H9 (cell line): ENCODE results near the gene LMOD3. TPM values are rescaled to one million over a fixed set of nuclear protein-coding genes. Genes with fewer than 3 reads are reported as not detected.

Experiments
- DNase-seq: peaks from one replicate; pipeline ENCODE4 v3.0.0-alpha.2; 2017
- H2AFZ ChIP-seq: one replicate; pipeline ENCODE4 v1.6.1; 2013; ENCODE audit warnings: mild to moderate bottlenecking, low read length, control low read depth, moderate library complexity
- H2AK5ac ChIP-seq: 2 replicates; pipeline ENCODE4 v1.6.1; 2013; ENCODE audit warnings: low read length, control low read depth, mixed read lengths; ENCODE audit not compliant: insufficient read length
- H2BK120ac ChIP-seq: one replicate; pipeline ENCODE4 v1.6.1; 2013; ENCODE audit warnings: low read depth, mild to moderate bottlenecking, low read length, control low read depth, inconsistent platforms; ENCODE audit not compliant: poor library complexity, severe bottlenecking
- H2BK12ac ChIP-seq: 2 replicates; pipeline ENCODE4 v1.6.1; 2013; ENCODE audit warnings: low read length, control low read depth, mixed read lengths, low read depth; ENCODE audit not compliant: insufficient read length
- H2BK15ac ChIP-seq: 2 replicates; pipeline ENCODE4 v1.6.1; 2013; ENCODE audit warnings: low read depth, low read length, control low read depth
- H2BK20ac ChIP-seq: one replicate; pipeline ENCODE4 v1.6.1; 2013; ENCODE audit warnings: low read depth, mild to moderate bottlenecking, low read length, control low read depth, inconsistent platforms; ENCODE audit not compliant: poor library complexity, severe bottlenecking
- H2BK5ac ChIP-seq: 2 replicates; pipeline ENCODE4 v1.6.1; 2013; ENCODE audit warnings: low read length, control low read depth, mixed read lengths; ENCODE audit not compliant: insufficient read length
- H3K14ac ChIP-seq: 2 replicates; pipeline ENCODE4 v1.6.1; 2013; ENCODE audit warnings: low read length, control low read depth; ENCODE audit not compliant: insufficient read depth
- H3K18ac ChIP-seq: 2 replicates; pipeline ENCODE4 v1.6.1; 2013; ENCODE audit warnings: low read depth, mild to moderate bottlenecking, mixed read lengths, low read length, control low read depth; ENCODE audit not compliant: insufficient read length
- H3K23ac ChIP-seq: 2 replicates; pipeline ENCODE4 v1.6.1; 2013; ENCODE audit warnings: low read length, control low read depth, mixed read lengths, low read depth; ENCODE audit not compliant: insufficient read length
- H3K23me2 ChIP-seq: 2 replicates; pipeline ENCODE4 v1.6.1; 2013; ENCODE audit warnings: low read depth, mild to moderate bottlenecking, mixed read lengths, low read length, control low read depth; ENCODE audit not compliant: insufficient read length, poor library complexity, severe bottlenecking
- H3K27ac ChIP-seq: 2 replicates; pipeline ENCODE4 v1.5.1; 2013; ENCODE audit warnings: low read length, control low read depth, mixed read lengths, low read depth; ENCODE audit not compliant: insufficient read length
- H3K27me3 ChIP-seq: 2 replicates; pipeline ENCODE4 v1.6.1; 2013; ENCODE audit warnings: low read length, control low read depth, inconsistent platforms; ENCODE audit not compliant: insufficient read depth
- H3K4ac ChIP-seq: 2 replicates; pipeline ENCODE4 v1.6.1; 2013; ENCODE audit warnings: low read depth, mild to moderate bottlenecking, control low read depth, inconsistent platforms, low read length, moderate library complexity
- H3K4me1 ChIP-seq: 2 replicates; pipeline ENCODE4 v1.6.1; 2013; ENCODE audit warnings: low read length, control low read depth, inconsistent platforms; ENCODE audit not compliant: insufficient read depth
- H3K4me2 ChIP-seq: 2 replicates; pipeline ENCODE4 v1.6.1; 2013; ENCODE audit warnings: low read length, control low read depth, mixed read lengths; ENCODE audit not compliant: insufficient read length, insufficient read depth
- H3K56ac ChIP-seq: 2 replicates; pipeline ENCODE4 v1.6.1; 2013; ENCODE audit warnings: low read depth, mild to moderate bottlenecking, mixed read lengths, low read length, control low read depth; ENCODE audit not compliant: insufficient read length
- H3K79me1 ChIP-seq: 2 replicates; pipeline ENCODE4 v1.6.1; 2013; ENCODE audit warnings: low read depth, mild to moderate bottlenecking, moderate library complexity, low read length, control low read depth, inconsistent platforms; ENCODE audit not compliant: insufficient read depth, poor library complexity, severe bottlenecking
- H3K79me2 ChIP-seq: 2 replicates; pipeline ENCODE4 v1.6.1; 2013; ENCODE audit warnings: low read length, control low read depth, inconsistent platforms; ENCODE audit not compliant: insufficient read depth
- H3K9ac ChIP-seq: 2 replicates; pipeline ENCODE4 v1.6.1; 2013; ENCODE audit warnings: low read length, control low read depth, mixed read lengths; ENCODE audit not compliant: insufficient read length; ENCODE audit errors: extremely low read depth
- H3K9me3 ChIP-seq: one replicate; pipeline ENCODE4 v1.6.1; 2013; ENCODE audit warnings: low read depth, low read length, inconsistent platforms; ENCODE audit not compliant: control insufficient read depth
- H3T11ph ChIP-seq: one replicate; pipeline ENCODE4 v1.6.1; 2013; ENCODE audit warnings: mild to moderate bottlenecking, low read length, control low read depth, inconsistent platforms
- H4K20me1 ChIP-seq: one replicate; pipeline ENCODE4 v1.6.1; 2013; ENCODE audit not compliant: control insufficient read depth, insufficient read length, insufficient read depth
- H4K5ac ChIP-seq: 2 replicates; pipeline ENCODE4 v1.6.1; 2013; ENCODE audit warnings: low read depth, mild to moderate bottlenecking, mixed read lengths, low read length, control low read depth; ENCODE audit not compliant: insufficient read length
- H4K8ac ChIP-seq: replicated peaks from 2 replicates; pipeline ENCODE4 v1.6.1; 2013; ENCODE audit warnings: low read length, control low read depth, mixed read lengths, low read depth; ENCODE audit not compliant: insufficient read length
- H4K91ac ChIP-seq: 2 replicates; pipeline ENCODE4 v1.6.1; 2013; ENCODE audit warnings: low read depth, mild to moderate bottlenecking, moderate library complexity, mixed read lengths, low read length, control low read depth; ENCODE audit not compliant: insufficient read length
- H3K27ac Mint-ChIP-seq, 3 experiments: 2 replicates in 2 of 3; 3 replicates in 1 of 3; pipeline ENCODE4 v1.8.0; 2020 to 2021; ENCODE audit warnings: mixed read lengths in 3 of 3, mild to moderate bottlenecking in 1 of 3, moderate library complexity in 1 of 3
- H3K27me3 Mint-ChIP-seq: 2 replicates; pipeline ENCODE4 v1.8.0; 2021; ENCODE audit warnings: low read depth, mild to moderate bottlenecking, moderate library complexity, mixed read lengths
- H3K36me3 Mint-ChIP-seq, 3 experiments: 2 replicates in 2 of 3; 3 replicates in 1 of 3; pipeline ENCODE4 v1.8.0; 2020 to 2021; ENCODE audit warnings: low read depth in 3 of 3, mixed read lengths in 3 of 3; ENCODE audit not compliant: insufficient read depth in 1 of 3
- H3K4me1 Mint-ChIP-seq, 2 experiments: 2 replicates each; pipeline ENCODE4 v1.8.0; 2020; ENCODE audit warnings: mixed read lengths in 2 of 2
- H3K4me3 Mint-ChIP-seq, 2 experiments: 2 replicates in 1 of 2; 3 replicates in 1 of 2; pipeline ENCODE4 v1.8.0; 2020 to 2021; ENCODE audit warnings: mild to moderate bottlenecking in 2 of 2, mixed read lengths in 2 of 2, moderate library complexity in 1 of 2
- H3K9me3 Mint-ChIP-seq, 2 experiments: 2 replicates in 1 of 2; 3 replicates in 1 of 2; pipeline ENCODE4 v1.8.0; 2020; ENCODE audit warnings: mild to moderate bottlenecking in 2 of 2, mixed read lengths in 2 of 2, moderate library complexity in 1 of 2
- CTCF ChIP-seq: fragments of 200-600 bp; sonication (generic); conservative IDR thresholded peaks from 3 replicates; pipeline ENCODE4 v1.8.0; 2021; ENCODE audit warnings: antibody characterized with exemption, mild to moderate bottlenecking
- WGBS: extraction: QIAGEN DNeasy Blood & Tissue Kit; methylation state at CpG from one replicate; pipeline ENCODE4 v1.1.7; 2013; ENCODE audit warnings: missing lambda C conversion rate, low lambda C conversion rate, mixed read lengths; ENCODE audit not compliant: insufficient read length; ENCODE audit errors: extremely low coverage; 5-methylcytosine and 5-hydroxymethylcytosine counted together
- total RNA-seq: library from RNA; stranded (reverse); gene quantifications from 2 replicates; pipeline ENCODE4 v1.2.1, GENCODE V29; 2021

The LMOD3 gene
- total RNA-seq, 1 experiment from 2014 or later = not detected

GRCh38 chr3:69094467-69095205, 27.8 kb downstream of the LMOD3 start:
- no peak overlapping the region for H3K27ac ChIP-seq
- H3K4me2 ChIP-seq = no peak overlapping the region
- H3K9ac ChIP-seq = no peak overlapping the region
- H3K18ac ChIP-seq = no peak overlapping the region
- no peaks in the 10 kb centered on the region for H3K23me2 ChIP-seq
- Mint-ChIP-seq H3K36me3 (no peaks in the 10 kb centered on the region), H3K4me1 (peaks cover 17 to 19% of the 10 kb centered on the region in 2 experiments), H3K27me3 (no peaks in the 10 kb centered on the region), H3K27ac (peak overlapping the region in 1 of 3 experiments; percentile 13; a peak in 1 of 7 replicates), H3K9me3 (no peaks in the 10 kb centered on the region), H3K4me3 (no peak overlapping the region)
- H4K5ac ChIP-seq = no peak overlapping the region
- no peak overlapping the region for H4K8ac ChIP-seq
- H3K27me3 ChIP-seq = no peaks in the 10 kb centered on the region
- no peak overlapping the region for H3K4ac ChIP-seq
- H3T11ph ChIP-seq = no peak overlapping the region
- no peak for TF ChIP-seq CTCF
- no peak overlapping the region for H4K91ac ChIP-seq
- H2BK12ac ChIP-seq = no peak overlapping the region
- H3K23ac ChIP-seq = no peak overlapping the region
- no peak for DNase-seq
- H3K56ac ChIP-seq = no peak overlapping the region
- no peaks in the 10 kb centered on the region for H4K20me1 ChIP-seq
- no peak overlapping the region for H2AK5ac ChIP-seq
- no peak overlapping the region for H3K14ac ChIP-seq
- H3K4me1 ChIP-seq = peaks cover 12% of the 10 kb centered on the region
- no peak overlapping the region for H2BK5ac ChIP-seq
- no peak overlapping the region for H2BK20ac ChIP-seq
- no peaks in the 10 kb centered on the region; the same call in 1 of the 2 replicates for H3K79me2 ChIP-seq
- WGBS = no CpG with 5 or more reads among the region's 8 CpGs
- H2BK15ac ChIP-seq = no peak overlapping the region
- H2AFZ ChIP-seq = no peak overlapping the region
- no peaks in the 10 kb centered on the region for H3K9me3 ChIP-seq
- H2BK120ac ChIP-seq = no peak overlapping the region
- H3K79me1 ChIP-seq = no peaks in the 10 kb centered on the region
